ENCODE data around the gene ZCCHC17. TPM values are rescaled to one million over a fixed set of nuclear protein-coding genes. Genes with fewer than 3 reads are reported as not detected.

The ZCCHC17 gene
- total RNA-seq, 2 donors from 2014 or later = 13.1 to 21.7 TPM

- Histone ChIP-seq H3K4me3 (no peak overlapping the region), H3K36me3 (peaks cover 10% of the 10 kb centered on the region), H3K9me3 (no peaks in the 10 kb centered on the region), H3K4me1 (ENCODE audit: control insufficient read depth in 1 of 2, low read depth in 2 of 2) (peaks cover 0 to 8% of the 10 kb centered on the region in 2 donors), H3K27ac (no peak overlapping the region), H3K27me3 (replicated peaks; ENCODE audit: insufficient read depth) (no peaks in the 10 kb centered on the region)
- DNase-seq (ENCODE audit: low spot score) (no peak), ATAC-seq (ENCODE audit: insufficient number of reproducible peaks, low FRiP score, low read depth) (no peak)
- TF ChIP-seq, protein P1, sequence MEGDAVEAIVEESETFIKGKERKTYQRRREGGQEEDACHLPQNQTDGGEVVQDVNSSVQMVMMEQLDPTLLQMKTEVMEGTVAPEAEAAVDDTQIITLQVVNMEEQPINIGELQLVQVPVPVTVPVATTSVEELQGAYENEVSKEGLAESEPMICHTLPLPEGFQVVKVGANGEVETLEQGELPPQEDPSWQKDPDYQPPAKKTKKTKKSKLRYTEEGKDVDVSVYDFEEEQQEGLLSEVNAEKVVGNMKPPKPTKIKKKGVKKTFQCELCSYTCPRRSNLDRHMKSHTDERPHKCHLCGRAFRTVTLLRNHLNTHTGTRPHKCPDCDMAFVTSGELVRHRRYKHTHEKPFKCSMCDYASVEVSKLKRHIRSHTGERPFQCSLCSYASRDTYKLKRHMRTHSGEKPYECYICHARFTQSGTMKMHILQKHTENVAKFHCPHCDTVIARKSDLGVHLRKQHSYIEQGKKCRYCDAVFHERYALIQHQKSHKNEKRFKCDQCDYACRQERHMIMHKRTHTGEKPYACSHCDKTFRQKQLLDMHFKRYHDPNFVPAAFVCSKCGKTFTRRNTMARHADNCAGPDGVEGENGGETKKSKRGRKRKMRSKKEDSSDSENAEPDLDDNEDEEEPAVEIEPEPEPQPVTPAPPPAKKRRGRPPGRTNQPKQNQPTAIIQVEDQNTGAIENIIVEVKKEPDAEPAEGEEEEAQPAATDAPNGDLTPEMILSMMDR (IDR thresholded peaks at IDR 0.05) = no peak
Measured at GRCh38 chr1:31354283-31354682, 57.5 kb downstream of the ZCCHC17 start.

GRCh38 chr1:31356427-31356826 is 59.6 kb downstream of the ZCCHC17 start:
- no peak overlapping the region for H3K27ac ChIP-seq
- TF ChIP-seq, protein P1 (IDR thresholded peaks at IDR 0.05) = no peak
- no peaks in the 10 kb centered on the region for H3K27me3 ChIP-seq (replicated peaks; ENCODE audit: insufficient read depth)
- no peaks in the 10 kb centered on the region for H3K9me3 ChIP-seq
- H3K4me3 ChIP-seq = no peak overlapping the region
- ATAC-seq (ENCODE audit: insufficient number of reproducible peaks, low FRiP score, low read depth) (no peak), DNase-seq (ENCODE audit: low spot score) (no peak)
- peaks cover 13% of the 10 kb centered on the region for H3K36me3 ChIP-seq
- peaks cover 0 to 8% of the 10 kb centered on the region in 2 donors for H3K4me1 ChIP-seq (ENCODE audit: control insufficient read depth in 1 of 2, low read depth in 2 of 2)

DNA sequence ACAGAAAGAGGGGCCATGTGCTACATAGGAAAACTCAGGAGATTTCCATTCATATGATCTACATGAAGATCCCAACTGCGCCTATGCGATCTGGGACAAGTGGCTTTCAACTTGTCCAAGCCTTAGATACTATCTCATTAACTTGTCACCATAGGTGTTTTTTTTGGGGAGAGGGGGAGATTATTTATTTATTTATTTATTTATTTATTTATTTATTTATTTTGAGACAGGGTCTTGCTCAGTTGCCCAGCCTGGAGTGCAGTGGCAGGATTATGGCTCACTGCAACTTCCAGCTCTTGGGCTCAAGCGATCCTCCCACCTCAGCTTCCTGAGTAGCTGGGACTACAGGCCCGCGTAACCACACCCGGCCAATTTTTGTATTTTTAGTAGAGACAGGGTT is 64.8 kb downstream of the ZCCHC17 start:
- DNase-seq (ENCODE audit: low spot score) (no peak), ATAC-seq (ENCODE audit: insufficient number of reproducible peaks, low FRiP score, low read depth) (no peak)
- H3K36me3 ChIP-seq = peaks cover 18% of the 10 kb centered on the region
- no peaks in the 10 kb centered on the region for H3K27me3 ChIP-seq (replicated peaks; ENCODE audit: insufficient read depth)
- H3K27ac ChIP-seq = no peak overlapping the region
- no peaks in the 10 kb centered on the region for H3K4me1 ChIP-seq (ENCODE audit: control insufficient read depth in 1 of 2, low read depth in 2 of 2)
- no peaks in the 10 kb centered on the region for H3K9me3 ChIP-seq
- no peak overlapping the region for H3K4me3 ChIP-seq
- TF ChIP-seq, protein P1 (IDR thresholded peaks at IDR 0.05) = no peak

DNA sequence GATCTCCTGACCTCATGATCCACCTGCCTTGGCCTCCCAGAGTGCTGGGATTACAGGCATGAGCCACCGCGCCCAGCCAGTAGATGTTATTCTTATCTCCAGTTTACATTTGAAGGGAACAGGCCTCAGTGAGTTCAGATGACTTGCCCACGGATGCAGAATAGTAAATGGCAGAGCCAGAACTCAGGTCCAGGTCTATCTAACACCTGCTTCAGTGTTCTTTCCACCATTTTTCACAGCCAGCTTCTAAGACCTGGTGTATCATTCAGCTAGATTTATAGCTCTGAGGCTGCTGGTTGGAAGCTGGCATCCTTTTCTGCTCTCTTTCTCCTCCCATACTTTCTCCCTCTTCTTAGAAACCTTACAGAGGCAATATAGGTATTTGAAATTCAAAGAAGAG is 65.2 kb downstream of the ZCCHC17 start:
- TF ChIP-seq, protein P1 (IDR thresholded peaks at IDR 0.05) = no peak
- DNase-seq (ENCODE audit: low spot score) (no peak), ATAC-seq (ENCODE audit: insufficient number of reproducible peaks, low FRiP score, low read depth) (no peak)
- H3K27ac ChIP-seq = no peak overlapping the region
- H3K4me1 ChIP-seq (ENCODE audit: control insufficient read depth in 1 of 2, low read depth in 2 of 2) = no peaks in the 10 kb centered on the region
- H3K9me3 ChIP-seq = no peaks in the 10 kb centered on the region
- H3K36me3 ChIP-seq = peaks cover 22% of the 10 kb centered on the region
- H3K4me3 ChIP-seq = no peak overlapping the region
- no peaks in the 10 kb centered on the region for H3K27me3 ChIP-seq (replicated peaks; ENCODE audit: insufficient read depth)

DNA sequence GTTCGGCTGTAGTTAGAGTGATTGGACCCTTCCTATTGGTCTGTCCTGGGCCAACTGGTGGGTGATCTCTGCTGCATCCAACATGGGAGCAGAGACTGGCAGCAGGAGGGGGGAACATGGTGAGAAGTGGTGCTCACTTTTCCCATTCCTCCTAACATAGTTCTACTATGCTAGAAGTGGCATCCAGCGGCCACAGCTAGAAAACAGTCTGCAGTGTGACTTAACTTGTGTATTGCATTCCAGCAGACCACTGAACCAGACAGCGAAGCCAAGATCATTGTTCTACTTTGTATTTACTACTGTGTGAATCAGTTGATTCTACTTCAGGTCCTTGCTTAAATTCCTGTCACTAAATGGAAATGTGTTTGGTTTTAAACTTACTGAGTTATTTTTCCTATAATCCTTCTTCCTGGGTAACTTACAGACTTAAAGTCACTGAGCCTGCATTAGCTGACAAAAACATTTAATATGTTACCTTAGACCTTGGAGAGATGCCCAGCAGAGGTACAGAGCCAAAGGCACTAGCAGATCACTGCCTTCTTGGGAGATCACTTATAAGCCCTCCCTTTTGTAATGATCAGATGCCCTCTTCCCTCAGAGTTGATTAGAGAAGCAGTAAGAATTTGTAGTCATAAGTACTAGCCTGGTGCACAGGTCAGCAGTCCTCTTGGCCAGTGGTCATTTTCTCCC is 67.9 kb downstream of the ZCCHC17 start:
- TF ChIP-seq, protein P1 (IDR thresholded peaks at IDR 0.05) = no peak
- Histone ChIP-seq H3K9me3 (no peaks in the 10 kb centered on the region), H3K4me3 (no peak overlapping the region), H3K27ac (no peak overlapping the region), H3K4me1 (ENCODE audit: control insufficient read depth in 1 of 2, low read depth in 2 of 2) (peaks cover 3 to 19% of the 10 kb centered on the region in 2 donors), H3K27me3 (replicated peaks; ENCODE audit: insufficient read depth) (no peaks in the 10 kb centered on the region), H3K36me3 (peaks cover 26% of the 10 kb centered on the region)
- no peak for DNase-seq (ENCODE audit: low spot score)
- ATAC-seq (ENCODE audit: insufficient number of reproducible peaks, low FRiP score, low read depth) = no peak
